UCSD-AML1 (cell line): ENCODE measurements around the gene ANKRD65.

ENCODE experiments used
- DNase-seq: peaks from one replicate; lab custom pipeline; 2025; ENCODE audit not compliant: unreplicated experiment; lab: John Stamatoyannopoulos, UW

Gene ANKRD65

GRCh38 chr1:1442069-1442770 lies 21.1 kb upstream of the ANKRD65 start:
- DNase-seq, result no peak

- DNase-seq, result peak; percentile 75
Observed at GRCh38 chr1:1441002-1441888, 20.2 kb upstream of the ANKRD65 start.

GRCh38 chr1:1440262-1441001 lies 19.4 kb upstream of the ANKRD65 start:
- no peak for DNase-seq

GRCh38 chr1:1439546-1440261 lies 18.6 kb upstream of the ANKRD65 start:
- no peak for DNase-seq

GRCh38 chr1:1438531-1439381 lies 17.7 kb upstream of the ANKRD65 start:
- DNase-seq, result no peak

- peak; percentile 87 for DNase-seq
Observed at GRCh38 chr1:1437904-1438376, 16.9 kb upstream of the ANKRD65 start.

GRCh38 chr1:1437033-1437903 lies 16.2 kb upstream of the ANKRD65 start:
- DNase-seq, result no peak

GRCh38 chr1:1436630-1437032 lies 15.6 kb upstream of the ANKRD65 start:
- no peak for DNase-seq

GRCh38 chr1:1435911-1436629 lies 15.0 kb upstream of the ANKRD65 start:
- DNase-seq, result no peak

- peak; percentile 83 for DNase-seq
Observed at GRCh38 chr1:1435106-1435903, 14.2 kb upstream of the ANKRD65 start, which contains the start of gene VWA1. Gene VWA1, plus strand, starts transcription at chr1:1435690. Its CDS starts 59 bp downstream, at chr1:1435749.

GRCh38 chr1:1434824-1435105 lies 13.7 kb upstream of the ANKRD65 start:
- DNase-seq, result peak; percentile 52

GRCh38 chr1:1434131-1434823 lies 13.2 kb upstream of the ANKRD65 start:
- DNase-seq, result peak; percentile 77

- DNase-seq, result peak; percentile 75
Observed at GRCh38 chr1:1433804-1434130, 12.7 kb upstream of the ANKRD65 start.

- DNase-seq, result peak; percentile 83
Observed at GRCh38 chr1:1432951-1433803, 12.1 kb upstream of the ANKRD65 start.

GRCh38 chr1:1432274-1432950 lies 11.3 kb upstream of the ANKRD65 start:
- DNase-seq, result no peak

- DNase-seq, result no peak
Observed at GRCh38 chr1:1431845-1432273, 10.8 kb upstream of the ANKRD65 start.
